NCI-H345 treated with DMSO at 0.1 percent for 48 hours (cell line): ENCODE data around the gene GABRA6.
"Not testable (repeated sequence)": the region's sequence is repeated elsewhere in the genome, so short reads cannot be mapped to it uniquely, and the experiment has no call there.

ENCODE experiments used
- DNase-seq: peaks from one replicate; lab custom pipeline; 2025; ENCODE audit not compliant: unreplicated experiment; lab: John Stamatoyannopoulos, UW

GABRA6 gene

DNA sequence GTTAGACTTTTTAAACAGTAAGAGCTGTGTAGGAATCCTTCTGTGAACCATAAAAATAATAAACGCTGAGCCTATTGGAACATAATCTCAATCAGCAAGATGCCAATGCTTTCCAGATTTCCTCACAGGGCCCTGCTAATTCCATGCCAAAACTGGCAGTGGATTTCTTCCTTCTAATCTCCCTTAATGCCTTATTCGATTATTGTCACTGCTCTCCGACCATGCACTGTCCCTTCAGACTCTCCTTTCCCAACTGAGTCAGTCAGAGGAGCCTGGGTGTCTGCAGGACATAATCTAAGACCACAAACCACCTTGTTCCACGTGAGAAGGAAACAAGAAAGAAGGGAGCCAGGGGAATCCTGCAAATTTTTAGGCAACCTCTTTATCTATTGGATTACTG, at the start of gene GABRA6:
Gene GABRA6, plus strand, starts transcription at position 261 of the 400 bp plus-strand sequence. CDS start 269 bp downstream, outside the sequence.
- no peak for DNase-seq

DNA sequence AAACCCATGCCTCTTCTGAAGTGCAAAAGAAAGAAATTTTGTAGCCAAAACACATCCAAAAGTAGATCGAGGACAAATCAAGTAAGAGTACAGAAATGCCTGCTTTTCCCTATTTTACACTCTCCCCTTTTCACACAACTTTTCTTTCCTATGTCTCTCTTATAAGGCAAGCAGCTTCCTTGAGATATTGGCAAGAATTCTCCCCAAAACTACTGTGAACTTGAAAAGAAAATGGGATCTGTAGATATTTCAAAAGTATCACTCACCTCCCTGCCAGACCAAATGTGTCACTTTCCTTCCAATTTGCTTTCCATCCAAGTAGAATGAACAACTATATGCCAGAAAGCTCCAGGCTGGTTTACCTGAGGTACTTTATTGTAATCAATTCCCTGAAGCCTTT, 47.9 kb upstream of the GABRA6 start:
- no peak for DNase-seq

DNA sequence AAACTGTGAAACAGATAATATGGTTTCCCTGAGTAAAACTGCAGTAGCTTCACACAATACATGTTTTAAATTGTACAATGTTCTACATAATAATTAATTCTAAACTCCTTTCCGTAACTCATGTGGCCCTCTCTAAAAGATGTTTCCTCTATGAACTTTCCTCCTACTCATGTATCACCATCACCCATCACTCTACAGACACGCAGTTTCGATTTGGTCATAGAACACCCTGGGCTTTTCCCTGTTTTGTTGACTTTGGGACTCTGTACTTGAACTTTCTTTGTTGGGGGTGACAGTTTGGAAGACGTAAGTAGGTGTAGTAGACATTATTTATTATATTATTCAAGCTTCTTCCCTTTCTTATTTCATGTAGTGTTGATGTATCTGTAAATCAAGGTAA, 44.1 kb upstream of the GABRA6 start:
- no peak for DNase-seq

DNA sequence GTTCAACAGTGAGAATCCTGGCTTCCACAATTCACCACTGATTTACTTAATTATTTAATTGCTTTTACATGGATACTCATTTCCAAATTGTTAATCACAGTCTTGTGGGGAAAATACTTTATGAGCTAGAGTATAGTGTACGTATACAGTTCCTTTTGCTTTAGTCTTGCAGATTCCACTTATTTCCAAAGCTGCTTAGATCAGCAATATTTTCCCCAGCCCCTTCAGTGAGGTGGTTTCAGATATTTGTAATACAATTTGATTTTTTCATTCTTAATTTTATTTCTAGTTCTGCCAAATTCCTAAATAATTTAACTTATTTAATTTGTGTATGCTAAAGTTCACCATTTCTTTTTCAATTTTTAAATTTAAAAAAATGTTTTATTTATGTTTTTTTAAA, 40.3 kb upstream of the GABRA6 start:
- no peak for DNase-seq

DNA sequence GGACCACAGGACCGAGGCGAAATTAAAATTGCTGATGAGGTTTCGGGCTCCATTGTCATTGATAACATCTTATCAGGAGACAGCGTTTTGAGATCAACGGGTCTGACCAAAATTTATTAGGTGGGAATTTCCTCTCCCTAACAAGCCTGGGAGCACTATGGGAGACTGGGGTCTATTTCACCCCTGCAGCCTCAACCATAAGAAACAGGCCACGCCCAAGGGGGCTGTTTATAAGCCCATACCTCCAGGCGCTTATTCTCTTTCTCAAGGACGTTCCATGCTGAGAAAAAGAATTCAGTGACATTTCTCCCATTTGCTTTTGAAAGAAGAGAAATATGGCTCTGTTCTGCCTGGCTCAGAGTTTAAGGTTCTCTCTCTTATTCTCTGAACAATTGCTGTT, 33.6 kb upstream of the GABRA6 start:
- DNase-seq: not testable (repeated sequence)

DNA sequence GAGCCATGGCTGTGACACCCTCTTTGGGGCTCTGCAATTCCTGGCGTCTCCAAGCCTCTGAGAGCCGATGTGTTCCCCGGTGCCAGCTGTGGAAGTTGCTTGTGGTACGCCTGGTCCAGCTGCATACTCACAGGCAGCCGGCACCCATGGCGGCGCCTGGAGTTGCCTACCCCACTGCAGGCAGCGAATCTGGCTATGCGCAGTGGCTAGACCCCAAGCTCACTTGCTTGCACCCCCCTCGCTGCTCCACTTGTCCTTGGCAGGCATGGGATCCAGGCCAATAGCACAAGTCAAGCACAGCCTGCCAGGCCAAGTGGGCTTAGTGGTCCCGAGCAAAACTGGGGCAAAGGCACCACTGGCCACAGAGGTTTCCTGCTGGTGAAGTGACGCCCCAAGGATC, 24.7 kb upstream of the GABRA6 start:
- DNase-seq: no peak

DNA sequence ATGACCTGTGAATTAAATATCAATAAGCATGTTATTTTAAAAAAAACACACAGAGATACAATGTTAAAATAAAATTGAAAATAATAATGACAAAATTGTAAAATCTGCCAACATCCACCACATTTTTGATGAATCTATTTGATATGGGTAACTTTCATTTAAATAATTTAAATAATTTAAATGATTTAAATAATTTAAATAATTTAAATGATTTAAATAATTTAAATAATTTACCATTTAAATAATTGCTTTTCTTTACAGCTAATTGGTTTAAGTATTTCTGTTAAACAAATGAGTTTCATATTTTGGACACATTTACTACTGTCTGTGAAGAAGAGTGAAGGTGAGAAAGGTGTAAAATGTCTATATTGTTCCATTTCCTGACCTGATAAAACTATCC, 22.1 kb upstream of the GABRA6 start:
- no peak for DNase-seq

DNA sequence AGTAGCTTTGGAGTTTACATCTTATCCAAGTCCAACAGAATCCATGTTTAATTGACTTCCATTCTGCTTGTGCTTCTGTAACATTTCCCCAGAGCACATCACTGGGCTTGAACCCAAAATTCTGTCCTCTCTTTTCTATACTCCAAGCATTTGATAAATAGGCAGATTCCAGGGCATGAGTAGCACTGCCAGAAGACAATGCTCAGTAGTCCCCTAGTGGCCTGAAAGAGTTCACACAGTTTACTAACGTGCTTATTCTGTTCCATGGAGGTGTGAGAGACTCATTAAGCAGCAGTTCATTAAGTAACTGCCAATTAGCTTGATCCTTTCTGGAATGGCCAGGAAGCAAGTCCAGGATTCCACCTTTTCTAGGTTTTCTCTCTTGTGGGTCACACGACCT, 9.4 kb upstream of the GABRA6 start:
- DNase-seq: no peak

DNA sequence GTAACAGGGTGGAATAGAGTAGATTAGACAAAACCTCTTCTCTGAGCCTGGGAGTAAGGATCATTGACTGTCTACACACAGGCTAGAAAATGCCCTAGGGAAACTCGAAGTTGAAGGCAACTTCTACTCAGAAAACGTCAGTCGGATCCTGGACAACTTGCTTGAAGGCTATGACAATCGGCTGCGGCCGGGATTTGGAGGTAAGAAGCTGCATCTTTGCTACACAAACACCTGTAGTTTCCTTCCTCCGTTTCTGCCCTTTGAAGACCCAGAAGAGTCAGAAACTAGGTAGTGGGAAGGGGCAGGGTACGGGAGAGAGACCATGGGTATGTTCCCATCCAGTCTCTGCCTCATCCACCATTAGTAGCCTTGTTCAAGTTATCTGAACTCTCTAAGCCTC, 628 bp downstream of the GABRA6 start:
- DNase-seq: no peak

DNA sequence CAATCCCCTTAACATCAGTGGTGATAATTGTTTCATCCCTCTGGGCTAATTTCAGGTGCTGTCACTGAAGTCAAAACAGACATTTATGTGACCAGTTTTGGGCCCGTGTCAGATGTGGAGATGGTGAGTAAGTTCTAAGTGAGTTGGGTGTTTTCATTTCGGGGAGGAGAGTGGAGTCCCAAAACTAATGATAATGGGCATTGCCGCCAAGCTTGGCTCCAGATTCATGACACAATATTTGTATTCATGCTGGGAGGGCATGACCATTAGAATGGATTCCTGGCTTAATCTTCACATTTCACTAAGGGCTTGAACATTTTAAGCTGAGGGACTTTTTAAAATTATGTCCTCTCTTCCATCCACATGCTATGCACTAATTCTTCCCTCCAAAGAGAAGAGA, 1.4 kb downstream of the GABRA6 start:
- DNase-seq: no peak

DNA sequence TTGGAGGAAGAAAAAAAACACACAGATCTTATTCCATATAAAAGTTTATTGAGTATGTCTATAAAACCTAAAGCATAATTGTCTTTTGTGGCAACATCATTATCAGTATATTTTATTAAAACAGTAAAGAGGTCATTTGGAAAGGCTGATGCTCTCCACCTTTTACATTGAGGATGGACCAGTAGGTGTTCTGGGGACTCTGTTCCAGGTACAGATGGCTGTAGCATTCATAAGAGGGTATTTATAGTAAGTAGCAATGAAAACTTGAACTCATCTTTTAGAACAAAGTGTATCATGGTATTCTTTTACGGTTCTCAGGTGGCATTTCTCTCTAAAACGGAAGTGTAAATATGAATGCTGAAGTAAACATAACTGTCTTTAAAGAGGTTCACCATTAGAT, 1.8 kb downstream of the GABRA6 start:
- DNase-seq: no peak

DNA sequence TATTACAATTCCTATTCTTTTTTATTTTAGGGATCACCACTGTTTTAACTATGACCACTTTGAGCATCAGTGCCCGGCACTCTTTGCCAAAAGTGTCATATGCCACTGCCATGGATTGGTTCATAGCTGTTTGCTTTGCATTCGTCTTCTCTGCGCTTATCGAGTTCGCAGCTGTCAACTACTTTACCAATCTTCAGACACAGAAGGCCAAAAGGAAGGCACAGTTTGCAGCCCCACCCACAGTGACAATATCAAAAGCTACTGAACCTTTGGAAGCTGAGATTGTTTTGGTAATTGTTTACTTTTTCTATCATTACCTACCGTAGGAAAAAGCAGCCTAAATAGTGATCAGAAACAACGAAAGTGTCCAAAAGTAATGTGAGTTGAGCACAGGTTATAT, 6.4 kb downstream of the GABRA6 start:
- no peak for DNase-seq

DNA sequence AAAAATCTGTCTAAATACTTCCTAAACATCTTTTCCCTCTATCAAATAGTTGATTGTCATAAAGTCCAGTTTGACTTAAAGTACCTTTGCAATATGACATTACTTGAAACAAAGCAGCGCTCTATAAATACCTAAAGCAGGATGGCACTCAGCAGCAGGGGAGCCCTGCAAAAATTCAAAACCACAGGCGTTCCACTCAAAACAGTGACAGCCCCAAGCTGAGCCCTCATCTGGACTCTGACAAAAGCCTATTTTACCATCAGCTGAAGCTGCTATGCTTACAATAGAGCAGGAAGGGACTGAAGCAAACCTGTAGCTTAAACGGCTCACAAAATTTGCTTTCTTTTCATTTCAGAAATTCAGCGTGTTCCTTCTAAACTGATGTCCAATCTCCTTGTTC, 11.5 kb downstream of the GABRA6 start:
- DNase-seq: no peak

DNA sequence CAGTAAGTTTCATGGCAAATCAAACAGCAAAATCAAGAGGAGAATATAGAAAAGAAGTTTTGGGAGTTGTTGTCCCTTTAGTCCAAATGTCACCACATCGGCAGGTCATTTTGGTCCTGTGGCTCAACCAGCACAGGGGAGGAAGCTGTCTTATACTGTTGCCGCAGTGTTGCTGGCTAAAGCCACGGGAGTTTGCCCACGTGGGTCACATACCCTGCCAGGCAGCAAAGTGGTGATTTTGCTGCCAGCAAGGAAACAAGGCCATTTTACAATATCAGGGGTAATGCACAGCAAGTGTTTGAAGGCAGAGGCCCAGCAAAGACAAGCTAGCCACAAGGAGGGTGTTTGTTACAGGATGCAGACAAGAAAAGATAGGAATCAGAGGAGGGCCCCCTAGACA, 14.5 kb downstream of the GABRA6 start:
- DNase-seq: no peak

DNA sequence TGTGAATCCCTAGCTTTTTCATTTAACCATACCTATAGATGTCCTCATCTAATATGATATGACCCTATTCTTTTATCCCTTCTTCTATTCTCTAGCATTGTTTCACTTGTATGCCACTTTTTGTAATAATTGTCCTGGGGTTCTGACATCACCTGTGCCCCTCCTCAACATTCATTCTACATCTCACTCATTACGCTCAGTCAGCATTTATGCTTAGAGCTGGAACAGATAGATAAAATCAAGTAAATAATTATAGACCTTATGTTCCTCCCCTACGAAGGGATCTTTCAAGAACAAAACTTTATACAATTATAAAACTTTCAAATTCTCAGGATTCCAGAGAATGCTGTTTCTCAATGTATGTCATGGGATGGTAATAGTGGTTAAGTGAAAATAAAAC, 18.0 kb downstream of the GABRA6 start:
- no peak for DNase-seq

DNA sequence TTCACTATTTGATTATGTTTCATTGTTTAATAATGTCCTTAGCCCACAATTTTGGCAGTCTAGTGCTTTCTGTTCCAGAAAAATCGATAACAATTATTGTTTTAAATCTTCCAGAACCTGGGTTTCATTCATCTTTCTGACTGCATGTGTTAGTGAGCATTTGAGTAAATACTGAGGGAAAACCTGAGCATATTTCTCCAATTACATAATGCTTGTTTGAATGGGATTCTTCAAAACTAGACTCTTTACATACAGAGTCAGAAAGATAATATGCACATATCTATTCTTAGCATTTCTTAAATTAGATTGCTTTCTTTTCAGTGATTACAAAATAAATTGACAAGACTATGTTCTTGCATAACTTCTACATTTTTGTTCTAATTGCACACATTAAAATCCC, 21.9 kb downstream of the GABRA6 start:
- DNase-seq: no peak

DNA sequence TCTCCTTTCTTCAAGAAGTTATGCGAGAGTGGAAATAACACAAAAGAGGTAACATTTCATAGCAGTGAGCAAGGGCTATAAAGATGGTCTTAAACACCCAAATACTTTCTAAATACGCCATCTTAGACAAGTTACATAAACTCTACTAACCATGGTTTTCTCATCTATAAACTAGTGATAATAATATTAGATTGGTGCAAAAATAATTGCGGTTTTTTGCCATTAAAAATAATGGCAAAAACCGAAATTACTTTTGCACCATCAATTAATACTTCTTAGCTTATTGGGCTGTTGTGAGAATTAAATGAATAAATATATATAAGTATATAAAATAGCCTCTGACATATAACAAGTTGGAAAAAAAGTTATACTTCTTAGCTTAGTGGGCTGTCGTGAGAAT, 23.7 kb downstream of the GABRA6 start:
- DNase-seq: no peak

DNA sequence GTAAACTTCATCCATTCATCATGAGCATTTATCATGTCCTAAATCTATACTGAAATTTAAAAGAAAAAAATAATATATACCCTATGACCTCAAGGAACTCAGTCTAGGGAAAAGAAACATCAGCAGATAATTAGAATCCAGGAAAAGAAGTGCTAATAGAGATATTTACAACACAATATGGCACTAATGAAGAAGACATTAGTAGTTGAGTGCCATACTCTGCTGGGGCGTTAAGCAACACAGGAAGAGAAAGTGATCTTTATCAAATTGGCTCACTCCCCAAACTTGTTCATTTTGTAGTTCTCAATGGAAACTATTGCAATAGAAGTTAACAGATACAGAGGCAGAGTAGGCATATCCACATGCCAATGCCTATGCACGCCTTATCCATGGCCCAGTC, 27.5 kb downstream of the GABRA6 start:
- DNase-seq: no peak

DNA sequence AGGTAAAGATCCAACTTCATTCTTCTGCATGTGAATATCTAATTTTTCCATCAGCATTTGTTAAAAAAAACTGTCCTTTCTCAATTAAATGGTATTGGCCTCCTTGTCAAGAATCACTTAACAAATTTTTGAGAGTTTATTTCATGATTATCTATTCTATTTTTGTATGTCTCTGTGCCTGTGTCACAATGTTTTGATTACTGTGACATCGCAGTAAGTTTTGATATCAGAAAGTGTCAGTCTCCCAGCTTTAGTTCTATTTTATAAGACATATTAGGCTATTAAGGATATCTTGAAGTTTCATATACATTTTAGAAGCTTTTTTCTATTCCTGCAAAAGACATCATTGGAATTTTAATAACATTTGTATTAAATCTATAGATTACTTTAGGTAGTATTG, 33.6 kb downstream of the GABRA6 start:
- no peak for DNase-seq

DNA sequence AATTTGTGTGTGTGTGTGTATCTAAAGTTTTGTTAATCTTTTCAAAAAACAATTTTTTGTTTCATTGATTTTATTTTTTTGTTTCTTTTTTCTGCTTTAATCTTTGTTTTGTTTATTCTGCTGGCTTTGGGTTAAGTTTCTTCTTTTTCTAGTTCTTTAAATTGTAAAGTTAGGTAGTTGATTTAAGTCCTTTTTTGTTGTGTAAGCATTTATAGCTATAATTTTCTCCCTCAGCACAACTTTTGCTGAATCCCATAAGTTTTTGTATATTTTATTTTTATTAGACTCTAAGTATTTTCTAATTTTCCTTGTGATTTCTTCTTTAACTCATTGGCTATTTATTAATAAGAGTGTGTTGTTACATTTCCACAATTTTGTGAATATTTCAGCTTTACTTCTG, 34.9 kb downstream of the GABRA6 start:
- DNase-seq: no peak

DNA sequence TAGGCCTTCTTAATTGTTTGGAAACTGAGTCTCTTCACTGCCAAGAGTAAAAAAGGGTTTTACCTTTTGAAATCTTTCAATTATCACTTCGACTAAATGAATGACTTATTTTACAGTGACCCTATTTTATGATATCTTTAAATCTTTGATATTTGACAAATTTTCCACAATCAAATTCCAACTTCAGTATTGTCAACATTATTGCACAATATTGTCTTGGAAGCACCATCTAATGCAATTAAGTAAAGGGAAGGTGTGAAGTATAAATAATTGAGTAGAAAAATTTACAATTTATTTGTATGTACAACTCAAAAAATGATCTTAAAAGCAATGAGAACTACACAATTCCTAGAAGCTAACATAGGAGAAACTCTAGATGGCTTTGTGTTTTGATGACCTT, 49.2 kb downstream of the GABRA6 start:
- DNase-seq: no peak

DNA sequence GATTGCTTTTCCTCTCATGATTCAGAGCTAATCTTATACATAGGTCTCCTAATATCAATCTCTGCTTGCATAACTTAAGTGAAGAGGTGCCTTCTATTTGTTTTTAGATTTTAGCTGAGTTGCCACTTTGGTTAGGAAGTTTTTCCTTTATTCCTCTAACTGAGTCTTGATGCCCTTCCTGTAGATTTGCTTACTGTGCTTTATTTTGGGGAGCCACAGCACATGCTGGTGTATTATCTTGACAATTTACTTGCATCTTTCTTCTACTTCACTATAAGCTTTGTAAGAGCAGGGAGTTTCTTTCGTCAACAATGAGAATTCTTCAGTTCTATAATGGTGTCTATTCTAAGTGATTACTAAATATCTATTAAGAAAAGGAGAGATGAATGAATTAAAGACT, 54.9 kb downstream of the GABRA6 start:
- DNase-seq: no peak

DNA sequence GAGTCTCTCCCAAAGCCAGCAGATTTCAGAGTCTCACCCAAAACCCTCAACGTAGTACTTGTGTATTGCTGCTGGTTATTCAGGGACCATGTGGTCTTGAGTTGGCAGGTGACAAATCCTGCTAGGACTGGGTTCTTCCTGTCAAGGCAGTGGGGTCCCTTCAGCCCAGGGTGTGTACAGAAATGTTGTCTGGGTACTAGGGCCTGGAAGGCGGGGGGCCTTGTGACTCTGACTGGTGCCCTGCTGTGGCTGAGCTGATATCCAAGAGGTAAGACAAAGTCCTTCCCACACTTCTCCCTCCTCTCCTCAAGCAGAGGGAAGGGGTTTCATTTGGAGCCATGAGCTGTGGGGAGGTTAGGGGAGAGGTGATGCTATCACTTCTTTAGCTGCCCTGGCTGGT, 58.8 kb downstream of the GABRA6 start:
- no peak for DNase-seq

DNA sequence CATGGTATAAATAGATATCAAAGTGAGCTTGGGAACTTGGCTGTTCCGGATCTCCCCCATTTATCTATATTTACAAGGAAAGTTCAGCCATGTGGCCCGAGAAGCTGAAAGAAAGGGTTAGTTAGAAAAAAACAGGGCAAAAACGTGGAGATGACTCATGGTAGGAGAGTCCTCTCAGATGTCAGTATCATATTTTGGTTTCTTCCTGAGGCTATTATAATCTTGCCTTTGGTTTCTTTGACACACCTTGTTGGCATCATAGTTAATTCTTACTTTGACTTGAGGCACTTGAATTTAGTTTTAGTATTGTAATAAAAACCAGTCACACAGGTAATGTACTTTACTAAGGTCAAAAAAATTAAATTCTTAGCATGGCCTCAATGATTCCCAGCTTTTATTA, 59.9 kb downstream of the GABRA6 start:
- no peak for DNase-seq
